Ovary (tissue), 9 donors: ENCODE measurements around the gene ITGA2. TPM values are rescaled to one million over a fixed set of nuclear protein-coding genes. Genes with fewer than 3 reads are reported as not detected.

ENCODE experiments used
- DNase-seq, 5 donors: peaks; one replicate each; pipeline ENCODE4 v3.0.0-alpha.2; 2019 to 2020
- H3K27ac ChIP-seq, 2 donors: fragments of 200-600 bp; one replicate each; pipeline versions ENCODE4 v1.5.1 to v1.8.0; 2019 to 2022
- H3K27me3 ChIP-seq: fragments of 200-600 bp; one replicate; pipeline ENCODE4 v1.8.0; 2022
- H3K36me3 ChIP-seq: fragments of 200-600 bp; sonication (generic); one replicate; pipeline ENCODE4 v1.5.1; 2019
- H3K4me1 ChIP-seq: one replicate; pipeline ENCODE4 v1.8.1; 2013; ENCODE audit warnings: mild to moderate bottlenecking, moderate library complexity; ENCODE audit not compliant: insufficient read depth
- H3K4me3 ChIP-seq: fragments of 200-600 bp; sonication (generic); one replicate; pipeline ENCODE4 v1.5.1; 2017
- H3K9me3 ChIP-seq, 2 donors: fragments of 200-600 bp in 1 of 2; sonication (generic) in 1 of 2; one replicate each; pipeline versions ENCODE4 v1.5.1 to v1.8.1; 2013 to 2019; ENCODE audit warnings: mild to moderate bottlenecking in 1 of 2, moderate library complexity in 1 of 2
- CTCF ChIP-seq, 3 donors: fragments of 450-650 bp in 2 of 3; fragments of 200-600 bp in 1 of 3; IDR thresholded peaks; one replicate each; pipeline versions ENCODE4 v1.5.1 to v1.8.0; 2016 to 2022; ENCODE audit warnings: antibody characterized with exemption in 3 of 3, mild to moderate bottlenecking in 1 of 3
- EP300 ChIP-seq: sonication (generic); formaldehyde crosslinking; IDR thresholded peaks from one replicate; pipeline ENCODE4 v1.6.1; 2017; ENCODE audit warnings: antibody characterized with exemption
- POLR2A ChIP-seq: fragments of 450-650 bp; IDR thresholded peaks from one replicate; pipeline ENCODE4 v1.6.1; 2017; ENCODE audit warnings: antibody characterized with exemption, mild to moderate bottlenecking, moderate library complexity
- WGBS, 3 donors: extraction: QIAGEN DNeasy Blood & Tissue Kit in 1 of 3; methylation state at CpG; one replicate each; pipeline versions ENCODE4 v1.1.5 to v1.1.7; 2013 to 2017; 5-methylcytosine and 5-hydroxymethylcytosine counted together
- intact Hi-C, 4 donors: fragments of 100-400 bp; cut with DNase I; formaldehyde crosslinking; loops; one replicate each; pipeline versions ENCODE4 v1.11.0 to v1.15.1; 2022 to 2023
- polyA plus RNA-seq, 2 donors: library from polyadenylated mRNA; stranded (reverse); fragments of 200-250 nt in 1 of 2; fragments of 350-450 nt in 1 of 2; fragmentation: Illumina TruSeq in 1 of 2; extraction: RNeasy Lipid Tissue Mini Kit (QIAGEN cat#74804) in 1 of 2; gene quantifications; one replicate each; pipeline ENCODE4 v1.2.3, GENCODE V29; 2013 to 2014
- total RNA-seq, 7 donors: library from RNA; depleted of rRNA in 2 of 7; stranded (reverse); fragments of >200 nt in 2 of 7; fragmentation: NEBNext Ultra II Directional in 3 of 7; extraction: Animal tissue kit (Norgen Biotek cat#: 25700) in 3 of 7; gene quantifications; one replicate each; pipeline versions ENCODE4 v1.1.0 to v1.2.4, GENCODE V29; 2016 to 2023
- donor health status: DM: no; HTN: no; CAD: no; lungs with moderate emphysema.
- donor health status: DM: no; HTN: no; CAD: no.
- donor health status: Bipolar disorder and iron deficiency.
- donor health status: DM: yes; HTN: yes; CAD: no.
- donor health status: DM: no; HTN: no; CAD: no.
- donor health status: DM: yes; HTN: yes; CAD: no.

ITGA2 gene
- total and polyA plus RNA-seq, 9 donors: 0.36 to 8.4 (median 1.7) TPM

GRCh38 chr5:53071738-53072137 is 82.6 kb downstream of the ITGA2 start:
- Histone ChIP-seq H3K27ac (no peak overlapping the region), H3K4me1 (no peaks in the 10 kb centered on the region), H3K36me3 (no peaks in the 10 kb centered on the region), H3K9me3 (no peaks in the 10 kb centered on the region), H3K27me3 (no peaks in the 10 kb centered on the region), H3K4me3 (no peak overlapping the region)
- TF ChIP-seq EP300 (no peak), CTCF (IDR thresholded peaks at IDR 0.05) (no peak)
- intact Hi-C loops: no loop called here
- DNase-seq: no peak
- 42 to 53% (median 50%) methylated on average over 2 of the region's 2 CpGs for WGBS, 3 donors

- Histone ChIP-seq H3K4me1 (no peaks in the 10 kb centered on the region), H3K36me3 (no peaks in the 10 kb centered on the region), H3K27me3 (no peaks in the 10 kb centered on the region), H3K4me3 (no peak overlapping the region), H3K27ac (no peak overlapping the region), H3K9me3 (no peaks in the 10 kb centered on the region)
- 21 to 48% (median 43%) methylated on average over 2 of the region's 2 CpGs for WGBS, 3 donors
- intact Hi-C loops: no loop called here
- DNase-seq: no peak
- TF ChIP-seq POLR2A (no peak), EP300 (no peak), CTCF (IDR thresholded peaks at IDR 0.05) (no peak)
Observed at GRCh38 chr5:53073348-53073747, 84.2 kb downstream of the ITGA2 start.

- intact Hi-C loops: no loop called here
- H3K36me3 ChIP-seq: no peaks in the 10 kb centered on the region
- H3K27ac ChIP-seq: no peak overlapping the region
- H3K9me3 ChIP-seq: no peaks in the 10 kb centered on the region
- no peak for TF ChIP-seq POLR2A
- no peak for TF ChIP-seq CTCF (IDR thresholded peaks at IDR 0.05)
- no peak for TF ChIP-seq EP300
- H3K4me3 ChIP-seq: no peak overlapping the region
- DNase-seq: no peak
- no peaks in the 10 kb centered on the region for H3K27me3 ChIP-seq
- H3K4me1 ChIP-seq: no peaks in the 10 kb centered on the region
- 52 to 64% (median 54%) methylated on average over 2 of the region's 2 CpGs for WGBS, 3 donors
Observed at GRCh38 chr5:53076014-53076583, 86.9 kb downstream of the ITGA2 start.

- Histone ChIP-seq H3K4me3 (no peak overlapping the region), H3K4me1 (no peaks in the 10 kb centered on the region), H3K27ac (no peak overlapping the region), H3K9me3 (no peaks in the 10 kb centered on the region), H3K27me3 (no peaks in the 10 kb centered on the region), H3K36me3 (no peaks in the 10 kb centered on the region)
- intact Hi-C loops: no loop called here
- no peak for TF ChIP-seq EP300
- TF ChIP-seq POLR2A: no peak
- no peak for TF ChIP-seq CTCF (IDR thresholded peaks at IDR 0.05)
- DNase-seq: no peak
- WGBS, 3 donors: 85 to 86% (median 86%) methylated on average over 4 of the region's 4 CpGs
Observed at GRCh38 chr5:53080271-53080670, 91.1 kb downstream of the ITGA2 start.

GRCh38 chr5:53083927-53084326 is 94.8 kb downstream of the ITGA2 start:
- Histone ChIP-seq H3K9me3 (no peaks in the 10 kb centered on the region), H3K4me1 (no peaks in the 10 kb centered on the region), H3K4me3 (no peak overlapping the region), H3K36me3 (no peaks in the 10 kb centered on the region), H3K27me3 (no peaks in the 10 kb centered on the region), H3K27ac (no peak overlapping the region)
- no peak for DNase-seq
- TF ChIP-seq EP300 (no peak), CTCF (IDR thresholded peaks at IDR 0.05) (no peak), POLR2A (no peak)
- intact Hi-C loops: no loop called here
